ENCODE results near the gene TMCO4. TPM values are rescaled to one million over a fixed set of nuclear protein-coding genes. Genes with fewer than 3 reads are reported as not detected.

The TMCO4 gene
- total RNA-seq, 1 experiment from 2014 or later, result 15.1 TPM

- Histone ChIP-seq H3K4me3 (ENCODE audit: low read depth, low read length) (no peak overlapping the region), H3K9me3 (no peaks in the 10 kb centered on the region), H3K27me3 (replicated peaks; ENCODE audit: control insufficient read depth, insufficient read depth, low read length) (no peaks in the 10 kb centered on the region), H3K36me3 (ENCODE audit: control insufficient read depth, insufficient read depth, low read length) (no peaks in the 10 kb centered on the region), H3K4me1 (no peaks in the 10 kb centered on the region)
- no peaks in the 10 kb centered on the region for H3K27me3 Mint-ChIP-seq (ENCODE audit: insufficient read depth, unreplicated experiment)
- no peaks in the 10 kb centered on the region for H3K9me3 Mint-ChIP-seq (ENCODE audit: unreplicated experiment)
- H3K4me3 Mint-ChIP-seq (ENCODE audit: unreplicated experiment), result no peak overlapping the region
- H3K4me1 Mint-ChIP-seq (ENCODE audit: low read depth, unreplicated experiment), result no peaks in the 10 kb centered on the region
- intact Hi-C loops (cut with micrococcal nuclease; ENCODE audit: unreplicated experiment), result no loop called here
- no peak overlapping the region for H3K27ac Mint-ChIP-seq (ENCODE audit: unreplicated experiment)
- H3K36me3 Mint-ChIP-seq (ENCODE audit: insufficient read depth, unreplicated experiment), result no peaks in the 10 kb centered on the region
- POLR2A ChIA-PET, result no interaction called here
- no peak for DNase-seq
- no peak for TF ChIP-seq CTCF (IDR thresholded peaks at IDR 0.05; ENCODE audit: insufficient read depth in 1 of 2, low read depth in 1 of 2, low read length in 1 of 2, severe bottlenecking in 1 of 2, unreplicated experiment in 1 of 2)
- CTCF ChIA-PET, result no interaction called here
- no TSS peak for BruUV-seq (replicated peaks)
Observed at GRCh38 chr1:19683351-19683750, 116.4 kb downstream of the TMCO4 start.

DNA sequence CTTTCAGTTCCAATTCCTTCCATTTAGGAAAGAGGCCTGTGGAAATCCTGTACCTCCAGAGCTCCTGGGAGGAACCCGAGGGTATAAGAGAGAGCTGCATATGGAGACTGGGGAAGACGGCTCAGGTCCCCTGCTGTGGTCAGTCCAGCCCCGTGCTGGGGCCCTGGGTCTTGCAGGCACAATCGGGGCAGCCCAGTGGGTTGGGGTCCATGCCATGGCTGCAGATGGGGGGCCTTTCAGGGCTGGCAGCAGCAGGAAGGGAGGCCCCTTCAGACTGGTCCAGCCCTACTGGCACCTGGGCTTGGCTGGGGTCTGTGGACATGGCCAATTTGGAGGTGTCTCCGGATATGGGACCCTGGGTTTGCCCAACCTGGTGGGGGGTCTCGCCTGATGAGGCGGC, 116.8 kb downstream of the TMCO4 start:
- POLR2A ChIA-PET, result no interaction called here

DNA sequence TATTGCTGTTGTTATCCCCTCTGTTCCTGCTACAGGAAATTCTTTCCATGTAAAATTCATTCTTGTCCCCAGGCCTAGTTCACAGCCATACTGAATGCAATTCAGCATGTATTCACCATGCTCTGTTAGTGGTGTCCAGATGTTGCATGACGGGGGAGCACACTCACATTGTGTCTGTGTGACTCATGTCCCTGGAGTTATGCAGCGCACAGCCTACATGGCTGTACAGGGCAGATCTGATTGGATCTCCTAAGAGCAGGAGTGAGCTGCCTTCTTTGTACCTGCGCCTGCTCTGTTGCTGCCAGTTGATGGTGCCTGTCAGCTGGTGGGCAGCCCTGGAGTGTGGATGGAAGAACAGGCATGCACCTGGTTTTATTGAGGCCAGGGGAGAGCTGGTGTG, 117.5 kb downstream of the TMCO4 start:
- intact Hi-C loops (cut with micrococcal nuclease; ENCODE audit: unreplicated experiment), result no loop called here
- Mint-ChIP-seq H3K36me3 (ENCODE audit: insufficient read depth, unreplicated experiment) (no peaks in the 10 kb centered on the region), H3K27ac (ENCODE audit: unreplicated experiment) (no peak overlapping the region), H3K9me3 (ENCODE audit: unreplicated experiment) (no peaks in the 10 kb centered on the region), H3K4me3 (ENCODE audit: unreplicated experiment) (no peak overlapping the region), H3K4me1 (ENCODE audit: low read depth, unreplicated experiment) (no peaks in the 10 kb centered on the region), H3K27me3 (ENCODE audit: insufficient read depth, unreplicated experiment) (no peaks in the 10 kb centered on the region)
- no peaks in the 10 kb centered on the region for H3K36me3 ChIP-seq (ENCODE audit: control insufficient read depth, insufficient read depth, low read length)
- no TSS peak for BruUV-seq (replicated peaks)
- POLR2A ChIA-PET, result no interaction called here
- no peak for TF ChIP-seq CTCF (IDR thresholded peaks at IDR 0.05; ENCODE audit: insufficient read depth in 1 of 2, low read depth in 1 of 2, low read length in 1 of 2, severe bottlenecking in 1 of 2, unreplicated experiment in 1 of 2)
- H3K4me1 ChIP-seq, result no peaks in the 10 kb centered on the region
- H3K9me3 ChIP-seq, result no peaks in the 10 kb centered on the region
- DNase-seq, result no peak
- CTCF ChIA-PET, result no interaction called here
- H3K4me3 ChIP-seq (ENCODE audit: low read depth, low read length), result no peak overlapping the region
- H3K27me3 ChIP-seq (replicated peaks; ENCODE audit: control insufficient read depth, insufficient read depth, low read length), result no peaks in the 10 kb centered on the region

More for the DNA sequence above, 116.8 kb downstream of the TMCO4 start:
- no peak overlapping the region for H3K27ac Mint-ChIP-seq (ENCODE audit: unreplicated experiment)
- H3K9me3 ChIP-seq, result no peaks in the 10 kb centered on the region
- no peaks in the 10 kb centered on the region for H3K36me3 ChIP-seq (ENCODE audit: control insufficient read depth, insufficient read depth, low read length)
- no peak for TF ChIP-seq CTCF (IDR thresholded peaks at IDR 0.05; ENCODE audit: insufficient read depth in 1 of 2, low read depth in 1 of 2, low read length in 1 of 2, severe bottlenecking in 1 of 2, unreplicated experiment in 1 of 2)
- H3K27me3 Mint-ChIP-seq (ENCODE audit: insufficient read depth, unreplicated experiment), result no peaks in the 10 kb centered on the region
- no peak for DNase-seq
- CTCF ChIA-PET, result no interaction called here
- no peak overlapping the region for H3K4me3 Mint-ChIP-seq (ENCODE audit: unreplicated experiment)
- H3K4me1 Mint-ChIP-seq (ENCODE audit: low read depth, unreplicated experiment), result no peaks in the 10 kb centered on the region
- BruUV-seq (replicated peaks), result no TSS peak
- no peaks in the 10 kb centered on the region for H3K27me3 ChIP-seq (replicated peaks; ENCODE audit: control insufficient read depth, insufficient read depth, low read length)
- no peaks in the 10 kb centered on the region for H3K36me3 Mint-ChIP-seq (ENCODE audit: insufficient read depth, unreplicated experiment)
- intact Hi-C loops (cut with micrococcal nuclease; ENCODE audit: unreplicated experiment), result no loop called here
- no peaks in the 10 kb centered on the region for H3K9me3 Mint-ChIP-seq (ENCODE audit: unreplicated experiment)
- no peak overlapping the region for H3K4me3 ChIP-seq (ENCODE audit: low read depth, low read length)
- H3K4me1 ChIP-seq, result no peaks in the 10 kb centered on the region
